HL-60/S4 treated with retinoic acid at 250 ng/mL for 4 days and 3 days (cell line): ENCODE measurements around the gene RPTOR.

Source experiments
- in situ Hi-C: fragments of 300-500 bp; cut with MboI; formaldehyde crosslinking; loops from 2 replicates; pipeline ENCODE4 v1.7.0; 2022; ENCODE audit warnings: low sequenced_read_pairs

RPTOR gene

GRCh38 chr17:80826346-80826954, 281.8 kb downstream of the RPTOR start:
- in situ Hi-C loops = no loop called here

- in situ Hi-C loops = no loop called here
These were observed 282.5 kb downstream of the RPTOR start for GRCh38 chr17:80826955-80827645.

- in situ Hi-C loops = no loop called here
These were observed 283.3 kb downstream of the RPTOR start for GRCh38 chr17:80827646-80828643.

DNA sequence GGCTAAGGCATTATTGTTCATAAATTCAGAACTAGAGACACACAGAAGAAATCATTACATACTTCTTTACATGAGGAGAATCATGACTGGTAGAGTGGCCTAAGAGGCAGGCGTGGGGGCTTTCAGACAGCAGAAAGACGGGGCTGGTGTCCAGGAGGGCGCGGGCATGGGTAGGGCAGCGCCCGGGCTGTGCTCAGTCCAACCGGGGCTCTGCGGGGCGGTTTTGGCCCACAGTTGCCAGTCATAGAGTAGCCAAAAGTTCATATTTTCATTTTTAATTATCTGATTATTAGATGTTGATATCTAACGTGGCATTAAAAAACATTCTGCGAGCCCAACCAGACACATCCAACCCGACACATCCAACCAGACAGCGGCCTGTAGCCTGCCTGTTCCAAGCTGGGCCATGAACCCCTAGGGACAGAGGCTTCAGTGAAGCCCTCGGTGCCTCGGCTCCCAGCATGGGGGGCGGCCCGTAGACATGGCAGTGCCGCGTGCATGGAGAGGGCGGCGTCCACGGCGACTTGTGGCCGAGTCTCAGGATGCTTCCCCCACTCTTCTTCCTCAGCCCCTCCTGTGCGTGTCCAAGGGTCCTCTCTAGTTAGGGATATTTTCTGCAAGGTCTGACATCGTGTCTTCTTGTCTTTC, 284.7 kb downstream of the RPTOR start:
- in situ Hi-C loops = no loop called here

DNA sequence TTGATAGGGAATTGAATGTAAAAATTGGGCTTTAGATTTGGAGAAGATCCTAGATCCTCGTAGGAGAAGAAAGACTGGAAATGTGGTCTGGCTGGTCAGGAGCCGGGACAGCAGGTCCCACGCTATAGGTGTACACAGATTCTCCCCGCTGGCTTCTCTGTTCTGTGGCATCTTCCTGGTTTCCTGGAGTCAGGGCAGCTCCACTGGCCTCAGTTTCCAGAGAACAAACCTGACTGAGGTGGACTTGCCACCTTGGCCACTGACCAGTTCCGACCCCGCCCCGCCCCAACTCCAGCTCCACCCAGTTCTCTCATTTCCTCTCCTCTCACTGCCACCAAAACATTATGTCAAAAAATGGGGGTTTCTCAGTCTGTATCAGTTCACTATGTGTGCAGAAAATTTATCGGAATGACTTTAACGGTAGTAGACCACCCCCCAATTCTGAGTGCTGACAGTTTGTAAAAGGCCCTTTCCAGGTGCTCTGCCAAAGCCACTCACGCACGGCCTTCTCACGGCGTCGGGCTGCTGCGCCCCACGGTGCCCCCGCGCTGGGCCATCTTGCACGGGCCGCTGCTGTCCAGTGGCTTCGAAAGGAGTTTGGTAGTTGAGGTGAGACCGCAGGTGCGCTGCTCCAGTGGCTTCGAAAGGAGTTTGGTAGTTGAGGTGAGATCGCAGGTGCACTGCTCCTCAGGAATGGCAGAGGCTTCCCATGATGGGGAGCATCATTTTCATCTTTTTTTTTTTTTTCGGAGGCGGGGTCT, 285.6 kb downstream of the RPTOR start:
- in situ Hi-C loops = no loop called here

- in situ Hi-C loops = no loop called here
These were observed 286.9 kb downstream of the RPTOR start for GRCh38 chr17:80831491-80831890.

- in situ Hi-C loops = no loop called here
These were observed 287.6 kb downstream of the RPTOR start for GRCh38 chr17:80832266-80832676.

DNA sequence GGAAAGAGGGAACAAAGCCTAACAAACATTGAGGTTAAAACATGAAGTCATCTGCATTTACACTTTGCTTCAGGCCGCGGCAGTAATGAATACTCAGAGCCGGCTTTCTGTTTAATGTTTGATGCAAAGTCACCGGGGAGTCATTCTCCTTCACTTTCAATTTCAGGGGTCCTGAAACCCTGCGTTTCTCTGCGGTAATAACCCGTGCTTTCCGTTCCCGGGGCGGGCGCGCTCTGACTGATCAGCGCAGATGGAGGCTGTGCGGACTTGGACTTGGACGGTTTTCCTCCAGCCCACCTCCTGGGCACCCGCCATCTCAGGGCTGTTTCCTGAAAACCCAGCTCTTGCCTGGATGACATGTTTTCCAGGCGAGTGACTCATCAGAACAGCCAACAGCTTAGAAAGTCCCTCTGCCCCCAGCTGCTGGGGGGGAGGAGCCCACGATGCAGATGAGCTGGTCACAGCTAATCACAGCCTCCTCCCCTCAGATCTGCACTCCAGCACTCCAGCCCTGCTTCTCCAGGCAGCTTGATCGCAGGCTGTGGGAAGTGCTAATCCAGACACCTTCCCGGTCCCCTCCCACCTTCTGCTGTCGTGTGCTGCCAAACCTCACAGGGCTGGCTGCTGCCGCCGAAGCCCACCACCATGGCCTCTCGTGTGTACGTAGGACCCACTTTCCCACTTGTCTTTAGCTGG, 288.4 kb downstream of the RPTOR start:
- in situ Hi-C loops = no loop called here

GRCh38 chr17:80833952-80834892, 289.6 kb downstream of the RPTOR start:
- in situ Hi-C loops = no loop called here

- in situ Hi-C loops = no loop called here
These were observed 290.2 kb downstream of the RPTOR start for GRCh38 chr17:80834893-80835275.

GRCh38 chr17:80835816-80836657, 291.4 kb downstream of the RPTOR start:
- in situ Hi-C loops = no loop called here

DNA sequence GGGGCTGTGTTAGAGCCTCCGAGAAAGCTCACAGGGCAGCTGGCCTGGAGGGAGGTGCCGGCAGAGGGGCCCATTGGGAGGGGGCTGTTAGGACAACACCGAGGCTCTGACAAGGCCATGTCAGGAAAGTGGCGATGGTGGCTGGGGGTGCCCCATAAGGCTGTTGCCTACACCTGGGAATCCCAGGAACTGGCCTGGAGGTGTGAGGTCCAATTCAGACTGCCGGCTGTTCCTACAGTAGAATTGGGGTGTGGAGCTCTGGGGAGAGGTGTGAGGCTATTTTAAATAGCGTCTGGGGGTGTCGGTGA, 292.0 kb downstream of the RPTOR start:
- in situ Hi-C loops = no loop called here

GRCh38 chr17:80836971-80837481, 292.4 kb downstream of the RPTOR start:
- in situ Hi-C loops = no loop called here

DNA sequence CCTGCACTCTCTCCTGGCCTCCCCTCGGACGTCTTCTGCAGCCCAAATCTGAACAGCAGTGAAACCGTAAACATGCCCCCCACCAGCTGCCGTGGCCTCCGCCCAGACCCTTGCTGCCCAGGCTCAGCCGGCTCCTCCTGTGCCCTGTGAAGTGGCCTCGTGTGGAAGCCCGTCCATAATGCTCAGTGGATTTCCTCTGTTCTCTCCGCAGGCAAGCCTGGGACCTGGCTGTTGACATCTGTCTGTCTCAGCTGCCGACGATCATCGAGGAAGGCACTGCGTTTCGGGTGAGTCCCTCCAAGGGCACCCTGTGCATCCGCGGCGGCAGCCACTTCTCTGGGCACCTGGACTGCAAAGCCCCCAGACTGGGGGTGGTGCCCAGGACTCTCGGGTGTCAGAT, 293.1 kb downstream of the RPTOR start:
- in situ Hi-C loops = no loop called here

- in situ Hi-C loops = no loop called here
These were observed 293.8 kb downstream of the RPTOR start for GRCh38 chr17:80838311-80839025.

- in situ Hi-C loops = no loop called here
These were observed 294.3 kb downstream of the RPTOR start for GRCh38 chr17:80839026-80839345.

DNA sequence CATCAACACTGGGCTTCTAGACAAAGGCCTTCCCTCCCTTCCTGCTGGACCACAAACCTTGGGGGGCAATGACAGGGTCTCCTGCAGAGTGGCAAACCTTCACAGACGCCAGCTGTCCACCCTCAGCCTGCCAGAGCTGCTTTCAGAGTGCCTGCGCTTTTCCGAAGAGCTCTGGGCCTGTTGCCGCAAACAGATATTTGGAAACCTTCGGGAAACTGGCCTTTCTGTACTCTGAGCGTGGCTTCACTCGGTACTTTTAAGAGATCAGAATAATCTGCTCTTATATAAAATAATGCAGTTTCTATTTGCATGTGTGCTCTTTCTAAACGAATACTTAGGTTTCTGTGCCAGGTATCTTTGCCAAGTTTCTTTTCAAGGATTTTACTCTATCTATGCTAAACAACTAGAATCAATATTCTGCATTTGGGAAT, 294.9 kb downstream of the RPTOR start:
- in situ Hi-C loops = no loop called here
